Keratinocyte (primary cell): ENCODE results near the gene HYAL4. TPM values are rescaled to one million over a fixed set of nuclear protein-coding genes. Genes with fewer than 3 reads are reported as not detected.
"Not testable (repeated sequence)": the region's sequence is repeated elsewhere in the genome, so short reads cannot be mapped to it uniquely, and the experiment has no call there.

Source experiments
- DNase-seq: peaks from one replicate; pipeline ENCODE4 v3.0.0-alpha.2; 2011; ENCODE audit warnings: low read depth, missing footprints, low spot score
- FAIRE-seq: peaks from 2 replicates; lab custom pipeline; 2011; peaks lifted over from hg19 to GRCh38; lab: Jason Lieb, UNC
- H2AFZ ChIP-seq: 2 replicates; pipeline ENCODE4 v1.6.0; 2012; ENCODE audit warnings: low read length, control low read depth, inconsistent platforms; ENCODE audit not compliant: control insufficient read depth
- H3K27ac ChIP-seq: 2 replicates; pipeline ENCODE4 v1.5.1; 2011; ENCODE audit warnings: low read length; ENCODE audit not compliant: control insufficient read depth, insufficient read depth
- H3K27me3 ChIP-seq: 3 replicates; pipeline ENCODE4 v1.6.0; 2011; ENCODE audit warnings: low read length; ENCODE audit not compliant: control insufficient read depth, insufficient read depth; ENCODE audit errors: extremely low read depth
- H3K36me3 ChIP-seq, 2 experiments: 2 replicates in 1 of 2; 3 replicates in 1 of 2; pipeline ENCODE4 v1.5.1; 2011; ENCODE audit warnings: low read length in 2 of 2, mild to moderate bottlenecking in 1 of 2; ENCODE audit not compliant: control insufficient read depth in 2 of 2, insufficient read depth in 2 of 2; ENCODE audit errors: extremely low read depth in 1 of 2
- H3K4me1 ChIP-seq: 3 replicates; pipeline ENCODE4 v1.5.1; 2011; ENCODE audit warnings: low read length; ENCODE audit not compliant: control insufficient read depth, insufficient read depth; ENCODE audit errors: extremely low read depth
- H3K4me2 ChIP-seq: 3 replicates; pipeline ENCODE4 v1.6.0; 2011; ENCODE audit warnings: low read depth, low read length; ENCODE audit not compliant: control insufficient read depth, insufficient read depth; ENCODE audit errors: extremely low read depth
- H3K4me3 ChIP-seq, 3 experiments: fragments of 200-600 bp in 1 of 3; sonication (generic) in 1 of 3; 2 replicates in 2 of 3; 3 replicates in 1 of 3; pipeline ENCODE4 v1.5.1; 2011 to 2016; ENCODE audit warnings: low read length in 3 of 3, mild to moderate bottlenecking in 3 of 3, control low read depth in 2 of 3, inconsistent platforms in 1 of 3, low read depth in 1 of 3, mixed read lengths in 1 of 3, mixed run types in 1 of 3, moderate library complexity in 1 of 3; ENCODE audit not compliant: control insufficient read depth in 2 of 3, insufficient read depth in 2 of 3; ENCODE audit errors: extremely low read depth in 1 of 3
- H3K79me2 ChIP-seq: 2 replicates; pipeline ENCODE4 v1.6.0; 2012; ENCODE audit warnings: low read length; ENCODE audit not compliant: control insufficient read depth, insufficient read depth
- H3K9ac ChIP-seq: 3 replicates; pipeline ENCODE4 v1.6.0; 2011; ENCODE audit warnings: low read length; ENCODE audit not compliant: control insufficient read depth, insufficient read depth; ENCODE audit errors: extremely low read depth
- H3K9me1 ChIP-seq: 3 replicates; pipeline ENCODE4 v1.6.0; 2011; ENCODE audit warnings: low read length; ENCODE audit not compliant: control insufficient read depth, insufficient read depth; ENCODE audit errors: extremely low read depth
- H3K9me3 ChIP-seq: 2 replicates; pipeline ENCODE4 v1.5.1; 2012; ENCODE audit warnings: low read depth, low read length; ENCODE audit not compliant: control insufficient read depth
- H4K20me1 ChIP-seq: 3 replicates; pipeline ENCODE4 v1.6.0; 2011; ENCODE audit warnings: low read length; ENCODE audit not compliant: control insufficient read depth, insufficient read depth; ENCODE audit errors: extremely low read depth
- CTCF ChIP-seq, 3 experiments: IDR thresholded peaks in 1 of 3; conservative IDR thresholded peaks in 1 of 3; optimal IDR thresholded peaks in 1 of 3; 2 replicates in 2 of 3; 3 replicates in 1 of 3; pipeline versions ENCODE3 to v1.5.1; 2011; ENCODE audit warnings: low read length in 3 of 3, mild to moderate bottlenecking in 3 of 3, moderate library complexity in 2 of 3, control low read depth in 1 of 3, inconsistent platforms in 1 of 3; ENCODE audit not compliant: insufficient read depth in 2 of 3; ENCODE audit errors: extremely low read depth in 1 of 3
- EZH2 ChIP-seq: IDR thresholded peaks from one replicate; pipeline ENCODE4 v1.6.1; 2012; ENCODE audit warnings: inconsistent platforms, mild to moderate bottlenecking, low read length, moderate library complexity
- dilution Hi-C: fragments of 300-500 bp; cut with MboI; formaldehyde crosslinking; loops from one replicate; pipeline ENCODE4 v1.7.0; 2020; ENCODE audit warnings: low sequenced_read_pairs; ENCODE audit not compliant: extremely low pct_ligation_motif_present
- polyA plus RNA-seq, 5 experiments: library from polyadenylated mRNA; depleted of rRNA in 3 of 5; stranded (reverse) in 3 of 5; stranded (forward) in 1 of 5; unstranded in 1 of 5; fragments of >200 nt; gene quantifications; 1 replicate in 1 of 5; 2 replicates in 3 of 5; 3 replicates in 1 of 5; pipeline versions ENCODE4 v1.2.1 to v1.2.3, GENCODE V29; 2011 to 2012; ENCODE audit warnings: missing spikeins in 2 of 5, low read depth in 1 of 5, low replicate concordance in 1 of 5

HYAL4 gene
- polyA plus RNA-seq, 1 donor (not counting 4 experiments of a cell fraction or from before 2014, with no cell fraction given) = 0.26 TPM

DNA sequence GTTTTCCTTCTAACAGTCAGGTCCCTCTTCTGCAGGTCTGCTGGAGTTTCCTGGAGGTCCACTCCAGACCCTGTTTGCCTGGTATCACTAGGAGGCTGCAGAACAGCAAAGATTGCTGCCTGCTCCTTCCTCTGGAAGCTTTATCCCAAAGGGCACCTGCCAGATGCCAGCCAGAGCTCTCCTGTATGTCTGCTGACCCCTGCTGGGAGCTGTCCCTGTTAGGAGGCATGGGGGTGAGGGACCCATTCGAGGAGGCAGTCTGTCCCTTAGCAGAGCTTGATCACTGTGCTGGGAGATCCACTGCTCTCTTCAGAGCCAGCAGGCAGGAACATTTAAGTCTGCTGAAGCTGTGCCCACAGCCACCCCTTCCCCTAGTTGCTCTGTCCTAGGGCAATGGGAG lies 11.5 kb downstream of the HYAL4 start:
- H2AFZ ChIP-seq, H4K20me1 ChIP-seq, H3K9me1 ChIP-seq, H3K4me3 ChIP-seq, H3K9ac ChIP-seq, DNase-seq, H3K4me1 ChIP-seq, dilution Hi-C loops, FAIRE-seq, H3K79me2 ChIP-seq, H3K27me3 ChIP-seq, H3K4me2 ChIP-seq, H3K36me3 ChIP-seq, H3K9me3 ChIP-seq, H3K27ac ChIP-seq: not testable (repeated sequence)
- peak in 1 of 3 experiments; percentile 34 for TF ChIP-seq CTCF (optimal IDR thresholded peaks at IDR 0.05 in 1 of 3, IDR thresholded peaks at IDR 0.05 in 1 of 3, conservative IDR thresholded peaks at IDR 0.05 in 1 of 3; ENCODE audit: extremely low read depth in 1 of 3, insufficient read depth in 2 of 3, low read length in 3 of 3)

DNA sequence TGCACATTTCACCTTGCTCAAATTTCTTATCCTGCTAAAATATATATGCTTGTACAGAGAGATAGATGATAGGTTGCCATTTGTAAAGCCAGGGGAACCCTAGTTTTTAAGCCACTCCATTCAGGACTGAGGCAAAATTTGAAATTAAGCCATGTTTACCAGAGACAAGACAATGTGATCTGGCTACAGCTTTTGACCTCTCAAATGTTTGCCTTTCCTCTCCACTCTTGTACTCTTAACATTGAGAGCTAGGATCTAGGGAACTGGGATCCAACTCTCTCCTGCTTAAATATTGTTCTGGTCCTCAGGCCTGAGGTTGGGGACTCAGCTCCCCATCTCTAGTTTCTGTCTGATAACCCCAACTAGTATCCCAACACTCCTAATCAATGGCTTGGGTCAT lies 15.9 kb downstream of the HYAL4 start:
- Histone ChIP-seq H3K27ac (no peak overlapping the region), H3K4me3 (no peak overlapping the region), H3K79me2 (no peaks in the 10 kb centered on the region), H3K4me1 (no peaks in the 10 kb centered on the region), H3K36me3 (no peaks in the 10 kb centered on the region), H3K27me3 (no peaks in the 10 kb centered on the region), H3K4me2 (no peak overlapping the region), H2AFZ (no peak overlapping the region), H3K9me1 (no peaks in the 10 kb centered on the region), H3K9me3 (no peaks in the 10 kb centered on the region), H4K20me1 (no peaks in the 10 kb centered on the region), H3K9ac (no peak overlapping the region)
- no peak for TF ChIP-seq CTCF (optimal IDR thresholded peaks at IDR 0.05 in 1 of 3, IDR thresholded peaks at IDR 0.05 in 1 of 3, conservative IDR thresholded peaks at IDR 0.05 in 1 of 3; ENCODE audit: extremely low read depth in 1 of 3, insufficient read depth in 2 of 3, low read length in 3 of 3)
- no peak for TF ChIP-seq EZH2
- dilution Hi-C loops = no loop called here
- FAIRE-seq (no peak), DNase-seq (no peak)
